Lung (tissue), 12 donors: ENCODE results near the gene CARD14. TPM values are rescaled to one million over a fixed set of nuclear protein-coding genes. Genes with fewer than 3 reads are reported as not detected.

Experiments used
- ATAC-seq: fragments of 200-7000 bp; cut with Tn5 transposase; one replicate; pipeline ENCODE4 v1.9.1; 2020; ENCODE audit warnings: moderate number of reproducible peaks; ENCODE audit not compliant: insufficient read depth, low FRiP score
- DNase-seq, 3 donors: peaks; one replicate each; pipeline ENCODE4 v3.0.0-alpha.2; 2013 to 2017
- H3K27ac ChIP-seq, 2 donors: one replicate each; pipeline ENCODE4 v1.5.1; 2013; ENCODE audit warnings: mild to moderate bottlenecking in 2 of 2, moderate library complexity in 2 of 2, control low read depth in 1 of 2, inconsistent platforms in 1 of 2, low read depth in 1 of 2, low read length in 1 of 2
- H3K27me3 ChIP-seq, 3 donors: one replicate each; pipeline ENCODE4 v1.5.1; 2013; ENCODE audit warnings: low read length in 2 of 3; ENCODE audit not compliant: control insufficient read depth in 3 of 3, insufficient read depth in 3 of 3
- H3K36me3 ChIP-seq, 4 donors: one replicate each; pipeline ENCODE4 v1.5.1; 2013; ENCODE audit warnings: low read length in 4 of 4, mild to moderate bottlenecking in 1 of 4, moderate library complexity in 1 of 4; ENCODE audit not compliant: control insufficient read depth in 4 of 4, insufficient read depth in 4 of 4
- H3K4me1 ChIP-seq, 5 donors: one replicate each; pipeline ENCODE4 v1.5.1; 2013; ENCODE audit warnings: low read length in 5 of 5, mild to moderate bottlenecking in 2 of 5, moderate library complexity in 1 of 5; ENCODE audit not compliant: control insufficient read depth in 5 of 5, insufficient read depth in 5 of 5
- H3K4me3 ChIP-seq: one replicate; pipeline ENCODE4 v1.5.1; 2013; ENCODE audit warnings: mild to moderate bottlenecking, control low read depth, moderate library complexity
- H3K9ac ChIP-seq, 2 donors: one replicate each; pipeline ENCODE4 v1.5.1; 2013; ENCODE audit warnings: low read length in 2 of 2, control low read depth in 1 of 2; ENCODE audit not compliant: insufficient read depth in 1 of 2
- H3K9me3 ChIP-seq, 4 donors: one replicate each; pipeline ENCODE4 v1.5.1; 2013; ENCODE audit warnings: low read length in 3 of 4, mild to moderate bottlenecking in 1 of 4, moderate library complexity in 1 of 4; ENCODE audit not compliant: control insufficient read depth in 4 of 4, insufficient read depth in 3 of 4
- CTCF ChIP-seq: IDR thresholded peaks from 2 replicates; pipeline ENCODE4 v1.5.1; 2012; ENCODE audit warnings: mild to moderate bottlenecking; ENCODE audit errors: control extremely low read depth, extremely low read depth
- WGBS, 2 donors: extraction: QIAGEN DNeasy Blood & Tissue Kit; methylation state at CpG; one replicate each; pipeline ENCODE4 v1.1.7; 2013; 5-methylcytosine and 5-hydroxymethylcytosine counted together
- polyA plus RNA-seq, 2 donors: library from polyadenylated mRNA; stranded (reverse); fragments of 200-250 nt; gene quantifications; one replicate each; pipeline ENCODE4 v1.2.1, GENCODE V29; 2013
- total RNA-seq, 2 donors: library from RNA; depleted of rRNA in 1 of 2; stranded (reverse); fragments of >200 nt in 1 of 2; gene quantifications; one replicate each; pipeline ENCODE4 v1.2.1, GENCODE V29; 2014 to 2021
- donor health status: control.
- donor health status: control.
- donor health status: Bipolar disorder and iron deficiency.
- donor health status: healthy.
- donor health status: DM: yes; HTN: yes; CAD: no.

CARD14 gene
- total and polyA plus RNA-seq, 4 donors, result 0.50 to 1.8 (median 1.2) TPM

GRCh38 chr17:80126449-80126715, 43.4 kb upstream of the CARD14 start:
- TF ChIP-seq CTCF, result no peak
- Histone ChIP-seq H3K9me3 (peaks cover 0 to 2% (median 0%) of the 10 kb centered on the region in 4 donors), H3K36me3 (no peaks in the 10 kb centered on the region), H3K27me3 (peaks cover 0 to 2% (median 0%) of the 10 kb centered on the region in 3 donors), H3K4me1 (peaks cover 0 to 4% (median 0%) of the 10 kb centered on the region in 5 donors), H3K9ac (no peak overlapping the region), H3K4me3 (no peak overlapping the region), H3K27ac (no peak overlapping the region)
- WGBS, 2 donors, result 78 to 86% methylated on average over 3 of the region's 3 CpGs
- no peak for ATAC-seq
- no peak for DNase-seq

DNA sequence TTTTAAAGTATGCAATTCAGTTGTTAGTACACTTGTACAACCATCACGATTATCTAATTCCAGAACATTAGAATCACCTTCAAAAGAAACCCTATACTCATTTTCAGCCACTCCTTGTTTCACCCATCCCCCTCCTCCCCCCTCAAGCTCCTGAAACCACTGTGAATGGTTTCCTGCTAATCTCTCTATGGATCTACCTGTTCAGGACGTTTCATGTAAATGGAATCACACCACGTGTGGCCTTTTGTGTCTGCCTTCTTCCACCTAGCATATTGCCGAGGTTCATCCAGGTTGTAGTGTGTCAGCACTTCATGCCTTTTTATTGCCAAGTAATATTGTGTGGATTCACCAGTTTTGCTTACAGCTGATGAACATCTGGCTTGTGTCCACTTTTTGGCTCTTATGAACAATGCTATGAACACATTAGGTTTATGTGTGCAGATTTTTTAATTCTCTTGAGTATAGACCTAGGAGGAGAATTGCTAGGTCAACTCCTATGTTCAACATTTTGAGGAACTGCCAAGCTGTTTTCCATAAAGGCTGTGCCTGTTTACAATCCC, 40.7 kb upstream of the CARD14 start:
- ATAC-seq (no peak), DNase-seq (peak in 1 of 3 donors; percentile 32)
- TF ChIP-seq CTCF, result no peak
- Histone ChIP-seq H3K27me3 (peaks cover 0 to 2% (median 0%) of the 10 kb centered on the region in 3 donors), H3K4me1 (peaks cover 0 to 4% (median 0%) of the 10 kb centered on the region in 5 donors), H3K36me3 (peaks cover 7 to 14% (median 10%) of the 10 kb centered on the region in 4 donors), H3K27ac (no peak overlapping the region), H3K9me3 (no peaks in the 10 kb centered on the region), H3K9ac (no peak overlapping the region), H3K4me3 (no peak overlapping the region)
- WGBS, 2 donors, result 43 to 52% methylated on average over 4 of the region's 4 CpGs

DNA sequence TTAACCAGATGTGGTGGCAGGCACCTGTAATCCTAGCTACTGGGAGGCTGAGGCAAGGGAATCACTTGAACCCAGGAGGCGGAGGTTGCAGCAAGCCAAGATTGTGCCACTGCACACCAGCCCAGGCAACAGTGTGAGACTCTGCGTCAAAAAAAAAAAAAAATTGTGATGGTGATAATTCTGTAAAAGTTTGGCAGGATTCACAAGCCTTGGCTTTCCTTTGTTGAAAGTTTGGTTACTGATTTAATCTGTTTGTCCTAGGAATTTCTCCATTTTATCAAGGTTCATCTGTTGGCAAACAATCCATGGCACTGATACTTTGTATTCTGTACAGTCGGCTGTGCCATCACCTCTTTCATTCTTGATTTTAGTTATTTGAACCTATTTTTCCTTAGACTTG, 38.8 kb upstream of the CARD14 start:
- DNase-seq (no peak), ATAC-seq (no peak)
- H3K36me3 ChIP-seq, result peaks cover 14 to 24% (median 20%) of the 10 kb centered on the region in 4 donors
- no peaks in the 10 kb centered on the region for H3K9me3 ChIP-seq
- peaks cover 0 to 2% (median 0%) of the 10 kb centered on the region in 3 donors for H3K27me3 ChIP-seq
- H3K4me3 ChIP-seq, result no peak overlapping the region
- 91% methylated on average over 3 of the region's 3 CpGs for WGBS, 2 donors
- no peak overlapping the region for H3K27ac ChIP-seq
- TF ChIP-seq CTCF, result no peak
- peaks cover 0 to under 1% (median 0%) of the 10 kb centered on the region in 5 donors for H3K4me1 ChIP-seq
- H3K9ac ChIP-seq, result no peak overlapping the region
